IPS DF 4.7 (cell line): Measurements from ENCODE around the gene CTSS.

Experiments
- DNase-seq: peaks from one replicate; pipeline ENCODE4 v3.0.0-alpha.2; 2013; ENCODE audit warnings: low spot score; ENCODE audit errors: extremely low read depth

CTSS gene

GRCh38 chr1:150706091-150706490 is 59.5 kb downstream of the CTSS start:
- no peak for DNase-seq

GRCh38 chr1:150703427-150703826 is 62.2 kb downstream of the CTSS start:
- no peak for DNase-seq

DNA sequence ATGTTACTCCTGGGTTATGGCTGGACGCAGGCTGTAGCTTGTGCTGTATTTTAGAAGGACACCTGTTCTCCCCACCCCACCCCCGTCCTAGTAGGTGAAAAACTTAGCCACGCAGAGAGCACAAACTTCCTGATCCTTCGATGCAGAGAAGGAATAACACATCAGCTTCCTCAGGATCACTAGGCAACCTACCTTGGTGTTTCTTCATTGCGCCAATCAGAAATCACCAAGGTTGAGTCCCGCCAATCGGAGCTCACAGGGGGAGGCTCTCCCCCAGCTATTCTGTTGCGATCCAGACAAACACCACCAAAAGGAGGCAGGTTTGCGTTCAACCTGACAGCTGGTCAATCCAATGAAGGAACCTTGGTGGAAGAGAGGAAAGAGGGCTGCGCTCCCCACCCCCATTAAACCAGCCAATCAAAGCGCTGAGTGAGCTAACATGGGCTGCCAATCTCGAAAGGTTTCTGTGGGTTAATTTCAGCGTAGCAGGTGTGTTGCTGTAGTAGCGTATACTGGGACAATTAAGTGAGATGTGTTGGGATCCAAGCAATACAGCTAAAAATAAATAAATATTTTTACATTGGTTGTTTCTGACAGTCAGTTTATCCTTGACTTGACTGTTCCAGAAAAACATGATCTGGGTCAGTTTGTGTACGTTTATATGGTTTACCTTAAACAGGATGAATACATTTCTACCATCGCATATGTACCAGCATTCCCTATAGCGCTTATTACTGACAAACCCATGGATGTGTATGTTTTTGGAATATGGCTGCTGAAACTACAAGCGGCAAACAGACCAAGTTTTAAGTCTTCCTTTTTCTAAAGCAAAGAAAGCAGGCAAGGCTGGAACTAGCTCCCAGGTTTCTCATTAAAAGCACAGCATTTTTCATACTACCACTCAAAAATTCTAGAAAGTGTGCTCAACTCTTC is 68.3 kb downstream of the CTSS start, which contains the start of gene GOLPH3L:
Gene GOLPH3L, minus strand, starts transcription at position 160 of the 933 bp plus-strand sequence. CDS start 2,316 bp downstream, outside the sequence.
- peak; percentile 99 for DNase-seq

DNA sequence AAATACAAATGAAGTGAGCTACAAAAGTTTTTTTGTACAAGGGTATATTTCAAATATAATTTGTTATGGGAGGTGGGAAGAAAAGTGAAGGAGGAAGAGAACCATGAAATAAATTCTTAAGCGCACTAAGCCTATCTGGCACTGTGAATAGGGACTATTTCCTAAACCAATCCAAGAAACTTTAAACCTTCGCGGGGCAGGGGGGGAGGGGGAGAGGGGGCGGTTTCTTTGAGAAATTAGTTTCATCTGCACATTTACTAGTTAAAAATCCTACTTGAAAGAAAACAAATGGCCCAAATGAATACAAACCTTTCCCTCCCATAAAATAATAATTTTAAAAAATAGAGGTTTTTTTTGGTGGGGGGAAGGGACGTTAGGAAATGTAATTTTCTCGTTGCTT is 69.0 kb downstream of the CTSS start:
- no peak for DNase-seq

DNA sequence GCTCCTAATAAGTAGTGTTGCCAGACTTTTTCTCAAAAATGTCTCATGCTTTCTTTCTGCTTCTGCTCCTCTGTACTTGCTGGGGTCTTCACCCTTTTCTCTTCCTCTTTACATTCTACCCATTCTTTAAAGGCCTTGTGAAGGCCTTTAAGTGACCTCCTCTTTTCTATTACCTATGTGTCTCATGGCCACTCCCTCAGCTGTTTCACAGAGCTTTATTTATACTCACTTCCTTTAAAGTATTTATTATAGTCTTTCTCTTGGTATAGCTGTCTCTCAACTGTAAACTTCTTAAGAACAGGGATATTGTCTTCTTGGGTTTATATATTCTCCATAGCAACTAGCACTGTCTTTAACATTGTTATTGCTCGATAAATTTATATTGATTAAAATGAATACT is 69.4 kb downstream of the CTSS start:
- DNase-seq = no peak

DNA sequence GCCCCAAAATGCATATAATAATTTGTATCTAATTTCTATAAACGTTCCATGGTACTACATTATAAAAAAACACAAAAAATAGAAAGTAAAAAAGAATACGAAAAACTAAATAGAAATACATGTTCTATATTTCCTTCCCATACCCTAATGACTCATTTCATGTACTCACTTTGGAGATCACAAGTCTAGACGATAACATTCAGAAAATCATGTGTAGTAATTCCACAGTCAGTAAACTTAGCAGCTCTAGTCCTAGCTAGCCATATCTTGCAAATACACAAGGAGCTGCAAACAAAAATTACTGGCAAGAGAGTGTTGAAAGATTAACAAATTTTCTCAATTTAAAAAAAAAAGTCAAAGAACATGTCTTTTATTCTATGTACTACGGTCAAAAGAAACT is 70.0 kb downstream of the CTSS start:
- DNase-seq = no peak

DNA sequence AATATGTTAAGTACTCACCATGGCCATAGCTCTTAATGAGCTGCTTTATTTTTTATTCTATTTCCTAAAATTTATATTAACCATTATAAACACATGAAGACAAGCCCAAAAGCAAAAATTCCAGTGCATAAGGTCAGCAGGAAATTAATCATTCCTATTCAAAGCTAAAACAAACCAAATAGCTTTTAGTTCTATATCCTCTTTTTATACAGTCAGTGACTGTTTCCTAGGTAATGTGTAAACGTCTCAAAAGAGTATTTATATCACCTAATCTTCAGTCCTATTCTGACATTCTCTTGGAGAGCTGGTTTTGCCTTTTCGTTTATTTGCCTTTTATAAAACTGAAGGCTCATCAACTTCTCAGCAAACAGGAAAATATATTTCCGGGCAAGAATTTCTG is 72.9 kb downstream of the CTSS start:
- no peak for DNase-seq

- no peak for DNase-seq
Observed at GRCh38 chr1:150688763-150689162, 76.8 kb downstream of the CTSS start.

DNA sequence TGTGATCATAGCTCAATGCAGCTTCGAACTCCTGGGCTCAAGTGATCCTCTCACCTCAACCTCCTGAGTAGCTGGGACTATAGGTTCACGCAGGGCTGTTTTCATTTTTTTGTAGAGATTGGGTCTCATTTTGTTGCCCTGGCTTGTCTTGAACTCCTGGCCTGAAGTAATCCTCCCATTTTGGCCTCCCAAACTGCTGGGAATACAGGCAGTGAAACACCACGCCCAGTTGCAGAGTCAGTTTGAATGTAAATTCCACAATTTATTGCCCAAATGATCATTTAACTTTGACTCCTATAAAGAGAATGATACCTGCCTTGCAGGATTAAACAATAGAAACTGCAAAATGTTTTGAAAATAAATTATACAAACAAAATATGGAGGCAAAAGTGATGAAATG is 79.3 kb downstream of the CTSS start:
- no peak for DNase-seq

DNA sequence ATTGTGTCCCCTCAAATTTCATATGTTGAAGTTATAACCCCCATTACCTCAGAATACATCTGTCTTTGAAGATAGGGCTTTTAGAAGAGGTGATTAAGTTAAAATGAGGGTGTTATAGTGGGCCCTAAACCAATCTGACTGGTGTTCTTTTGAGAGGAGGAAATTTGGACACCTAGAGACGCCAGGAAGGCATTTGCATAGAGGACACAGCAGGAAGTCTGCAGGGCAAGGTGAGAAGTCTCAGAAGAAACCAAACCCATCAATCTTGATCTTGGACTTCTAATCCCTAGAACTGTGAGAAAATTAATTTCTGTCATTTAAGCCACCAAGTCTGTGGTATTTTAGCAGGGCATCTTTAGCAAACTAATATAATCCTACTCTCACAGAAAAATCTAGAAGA is 81.7 kb downstream of the CTSS start:
- no peak for DNase-seq
